ENCODE results near the gene EXOC8.

DNA sequence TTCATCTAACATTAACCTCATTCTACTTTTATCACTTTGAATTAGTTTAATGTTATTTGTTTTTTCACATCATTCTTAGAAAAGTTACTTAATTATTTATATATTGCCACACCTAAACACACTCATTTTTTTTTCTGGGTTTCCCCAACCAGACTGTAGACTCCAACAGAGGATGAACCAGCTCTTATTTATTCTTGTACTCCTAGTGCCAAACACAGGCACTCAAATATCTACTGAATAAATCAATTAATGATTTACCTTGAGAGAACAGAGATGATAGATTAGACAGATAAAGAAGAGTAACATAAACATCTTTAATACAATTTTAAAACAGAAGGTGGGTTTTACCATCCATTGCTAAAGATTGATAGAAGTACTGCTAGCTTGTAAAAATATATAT is 48.8 kb upstream of the EXOC8 start:
- TF ChIP-seq CTCF (IDR thresholded peaks at IDR 0.05) (no peak), RAD21 (conservative IDR thresholded peaks at IDR 0.05 in 1 of 2, IDR thresholded peaks at IDR 0.05 in 1 of 2) (no peak)
- TF ChIP-seq, protein P1, sequence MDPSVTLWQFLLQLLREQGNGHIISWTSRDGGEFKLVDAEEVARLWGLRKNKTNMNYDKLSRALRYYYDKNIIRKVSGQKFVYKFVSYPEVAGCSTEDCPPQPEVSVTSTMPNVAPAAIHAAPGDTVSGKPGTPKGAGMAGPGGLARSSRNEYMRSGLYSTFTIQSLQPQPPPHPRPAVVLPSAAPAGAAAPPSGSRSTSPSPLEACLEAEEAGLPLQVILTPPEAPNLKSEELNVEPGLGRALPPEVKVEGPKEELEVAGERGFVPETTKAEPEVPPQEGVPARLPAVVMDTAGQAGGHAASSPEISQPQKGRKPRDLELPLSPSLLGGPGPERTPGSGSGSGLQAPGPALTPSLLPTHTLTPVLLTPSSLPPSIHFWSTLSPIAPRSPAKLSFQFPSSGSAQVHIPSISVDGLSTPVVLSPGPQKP (IDR thresholded peaks at IDR 0.05; ENCODE audit: low read depth, low read length): no peak
